GM21528 (cell line): ENCODE results near the gene CARMIL3.

ENCODE experiments used
- ATAC-seq: cut with Tn5 transposase; IDR thresholded peaks from one replicate; pipeline ENCODE4 v1.9.1; 2021; ENCODE audit warnings: mild to moderate bottlenecking, moderate library complexity; ENCODE audit not compliant: unreplicated experiment, low FRiP score

CARMIL3 gene

GRCh38 chr14:24074625-24075484, 23.0 kb downstream of the CARMIL3 start:
- no peak for ATAC-seq

GRCh38 chr14:24075485-24076301, 23.9 kb downstream of the CARMIL3 start:
- ATAC-seq, result no peak

GRCh38 chr14:24076302-24076601, 24.4 kb downstream of the CARMIL3 start:
- no peak for ATAC-seq

GRCh38 chr14:24077086-24077485, 25.3 kb downstream of the CARMIL3 start:
- ATAC-seq, result no peak

- no peak for ATAC-seq
Measured at GRCh38 chr14:24078146-24078545, 26.3 kb downstream of the CARMIL3 start.

GRCh38 chr14:24079491-24080141, 27.8 kb downstream of the CARMIL3 start:
- ATAC-seq, result no peak

- ATAC-seq, result no peak
Measured at GRCh38 chr14:24080142-24080530, 28.3 kb downstream of the CARMIL3 start.

GRCh38 chr14:24080888-24081738, 29.3 kb downstream of the CARMIL3 start:
- peak; percentile 88 for ATAC-seq

- ATAC-seq, result no peak
Measured at GRCh38 chr14:24081739-24082211, 30.0 kb downstream of the CARMIL3 start.

- no peak for ATAC-seq
Measured at GRCh38 chr14:24082411-24083080, 30.7 kb downstream of the CARMIL3 start.

- no peak for ATAC-seq
Measured at GRCh38 chr14:24083462-24083861, 31.7 kb downstream of the CARMIL3 start.

- no peak for ATAC-seq
Measured at GRCh38 chr14:24084440-24084839, 32.6 kb downstream of the CARMIL3 start.

GRCh38 chr14:24085215-24085614, 33.4 kb downstream of the CARMIL3 start:
- no peak for ATAC-seq

- no peak for ATAC-seq
Measured at GRCh38 chr14:24086193-24086955, 34.6 kb downstream of the CARMIL3 start.

- no peak for ATAC-seq
Measured at GRCh38 chr14:24087004-24087403, 35.2 kb downstream of the CARMIL3 start.

GRCh38 chr14:24088095-24088494, 36.3 kb downstream of the CARMIL3 start:
- no peak for ATAC-seq

- ATAC-seq, result no peak
Measured at GRCh38 chr14:24089890-24090289, 38.1 kb downstream of the CARMIL3 start.

GRCh38 chr14:24092110-24092504, 40.3 kb downstream of the CARMIL3 start:
- no peak for ATAC-seq
